ENCODE data around the gene ANO9. TPM values are rescaled to one million over a fixed set of nuclear protein-coding genes. Genes with fewer than 3 reads are reported as not detected.
"Not testable (repeated sequence)": the region's sequence is repeated elsewhere in the genome, so short reads cannot be mapped to it uniquely, and the experiment has no call there.

Gene ANO9
- total and polyA plus RNA-seq, 4 donors = 0.20 to 0.75 (median 0.40) TPM

DNA sequence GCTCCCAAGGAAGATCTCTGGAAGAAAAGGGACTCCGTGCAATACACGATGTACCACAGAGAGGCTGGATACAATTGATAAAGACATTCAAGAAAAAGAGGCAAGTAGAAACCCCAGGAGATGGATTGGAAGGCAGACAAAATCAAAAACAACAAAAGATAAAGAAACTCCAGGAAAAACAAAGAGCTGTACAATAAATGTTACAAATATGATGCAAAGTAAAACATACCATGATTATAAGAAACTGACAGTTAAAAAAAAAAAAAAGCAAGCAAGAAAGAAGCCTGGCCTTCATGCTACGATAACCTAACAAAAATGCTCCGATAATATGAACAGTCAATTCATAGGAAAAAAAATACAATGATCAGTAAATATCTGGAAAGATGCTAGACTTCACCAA is 16.5 kb downstream of the ANO9 start (continued):
- TF ChIP-seq, protein P1, sequence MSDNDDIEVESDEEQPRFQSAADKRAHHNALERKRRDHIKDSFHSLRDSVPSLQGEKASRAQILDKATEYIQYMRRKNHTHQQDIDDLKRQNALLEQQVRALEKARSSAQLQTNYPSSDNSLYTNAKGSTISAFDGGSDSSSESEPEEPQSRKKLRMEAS (IDR thresholded peaks at IDR 0.05) = no peak
- TF ChIP-seq TAF1 (conservative IDR thresholded peaks at IDR 0.05) = no peak
- TF ChIP-seq, protein P2, sequence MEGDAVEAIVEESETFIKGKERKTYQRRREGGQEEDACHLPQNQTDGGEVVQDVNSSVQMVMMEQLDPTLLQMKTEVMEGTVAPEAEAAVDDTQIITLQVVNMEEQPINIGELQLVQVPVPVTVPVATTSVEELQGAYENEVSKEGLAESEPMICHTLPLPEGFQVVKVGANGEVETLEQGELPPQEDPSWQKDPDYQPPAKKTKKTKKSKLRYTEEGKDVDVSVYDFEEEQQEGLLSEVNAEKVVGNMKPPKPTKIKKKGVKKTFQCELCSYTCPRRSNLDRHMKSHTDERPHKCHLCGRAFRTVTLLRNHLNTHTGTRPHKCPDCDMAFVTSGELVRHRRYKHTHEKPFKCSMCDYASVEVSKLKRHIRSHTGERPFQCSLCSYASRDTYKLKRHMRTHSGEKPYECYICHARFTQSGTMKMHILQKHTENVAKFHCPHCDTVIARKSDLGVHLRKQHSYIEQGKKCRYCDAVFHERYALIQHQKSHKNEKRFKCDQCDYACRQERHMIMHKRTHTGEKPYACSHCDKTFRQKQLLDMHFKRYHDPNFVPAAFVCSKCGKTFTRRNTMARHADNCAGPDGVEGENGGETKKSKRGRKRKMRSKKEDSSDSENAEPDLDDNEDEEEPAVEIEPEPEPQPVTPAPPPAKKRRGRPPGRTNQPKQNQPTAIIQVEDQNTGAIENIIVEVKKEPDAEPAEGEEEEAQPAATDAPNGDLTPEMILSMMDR (IDR thresholded peaks at IDR 0.05; ENCODE audit: low read depth, low read length, missing input control) = no peak
- no peak for TF ChIP-seq EGR1 (IDR thresholded peaks at IDR 0.05; ENCODE audit: low read depth in 2 of 2)

DNA sequence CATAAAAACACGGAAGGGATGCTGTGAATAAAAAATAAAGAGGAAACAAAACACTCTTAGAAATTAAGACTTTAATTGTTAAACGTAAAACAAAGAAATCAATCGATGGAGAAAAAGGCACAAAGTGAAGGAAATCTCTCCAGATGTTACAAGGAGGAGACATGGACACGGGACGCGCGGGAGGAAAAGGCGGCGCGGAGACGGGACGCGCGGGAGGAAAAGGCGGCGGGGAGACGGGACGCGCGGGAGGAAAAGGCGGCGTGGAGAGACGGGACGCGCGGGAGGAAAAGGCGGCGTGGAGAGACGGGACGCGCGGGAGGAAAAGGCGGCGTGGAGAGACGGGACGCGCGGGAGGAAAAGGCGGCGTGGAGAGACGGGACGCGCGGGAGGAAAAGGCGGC is 17.0 kb downstream of the ANO9 start:
- not testable (repeated sequence) for H3K9me3 ChIP-seq (ENCODE audit: control insufficient read depth in 4 of 4, low read length in 3 of 4); H3K4me3 ChIP-seq (ENCODE audit: low read depth in 1 of 3, low read length in 3 of 3); DNase-seq (ENCODE audit: low spot score); H3K27me3 ChIP-seq (ENCODE audit: control insufficient read depth in 4 of 4, insufficient read depth in 4 of 4, low read length in 3 of 4); H3K36me3 ChIP-seq (ENCODE audit: control insufficient read depth in 4 of 4, insufficient read depth in 3 of 4, low read depth in 1 of 4, low read length in 3 of 4); H3K9ac ChIP-seq (ENCODE audit: low read depth in 1 of 2, low read length in 2 of 2); H3K27ac ChIP-seq (ENCODE audit: low read depth in 1 of 2, low read length in 2 of 2); H3K4me1 ChIP-seq (ENCODE audit: control insufficient read depth in 4 of 4, insufficient read depth in 4 of 4, low read length in 3 of 4)
- WGBS = 50% methylated on average over 28 of the region's 45 CpGs

DNA sequence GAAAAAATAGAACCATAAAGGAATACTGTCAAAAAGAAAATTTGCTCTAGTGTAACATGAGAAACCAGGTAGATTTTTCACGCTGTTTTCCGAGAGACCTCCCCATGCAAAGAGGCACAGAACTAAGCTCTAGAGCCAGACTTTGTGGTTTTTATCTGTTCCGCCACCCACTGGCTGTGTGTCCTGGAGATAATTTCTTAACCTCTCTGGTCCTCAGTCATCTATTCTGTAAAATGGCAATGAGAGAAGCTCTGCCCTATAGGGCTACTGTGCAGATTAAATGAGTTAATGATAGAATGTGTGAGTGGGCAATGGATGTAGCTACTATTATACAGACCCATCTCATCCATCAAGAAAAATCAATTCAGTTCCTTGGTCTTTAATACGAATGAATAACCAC is 17.6 kb downstream of the ANO9 start:
- peaks cover 0 to 3% (median 0%) of the 10 kb centered on the region in 4 donors for H3K4me1 ChIP-seq (ENCODE audit: control insufficient read depth in 4 of 4, insufficient read depth in 4 of 4, low read length in 3 of 4)
- no peak overlapping the region for H3K9ac ChIP-seq (ENCODE audit: low read depth in 1 of 2, low read length in 2 of 2)
- 91% methylated on average over 4 of the region's 4 CpGs for WGBS
- H3K27ac ChIP-seq (ENCODE audit: low read depth in 1 of 2, low read length in 2 of 2) = no peak overlapping the region
- H3K9me3 ChIP-seq (ENCODE audit: control insufficient read depth in 4 of 4, low read length in 3 of 4) = no peaks in the 10 kb centered on the region
- TF ChIP-seq, protein P1 (IDR thresholded peaks at IDR 0.05) = no peak
- TF ChIP-seq, protein P2 (IDR thresholded peaks at IDR 0.05; ENCODE audit: low read depth, low read length, missing input control) = no peak
- TF ChIP-seq RXRA (IDR thresholded peaks at IDR 0.05) (no peak), HNF4A (conservative IDR thresholded peaks at IDR 0.05) (no peak)
- H3K36me3 ChIP-seq (ENCODE audit: control insufficient read depth in 4 of 4, insufficient read depth in 3 of 4, low read depth in 1 of 4, low read length in 3 of 4) = no peaks in the 10 kb centered on the region
- H3K27me3 ChIP-seq (ENCODE audit: control insufficient read depth in 4 of 4, insufficient read depth in 4 of 4, low read length in 3 of 4) = peaks cover 0 to 3% (median 0%) of the 10 kb centered on the region in 4 donors
- no peak for DNase-seq (ENCODE audit: low spot score)
- no peak overlapping the region for H3K4me3 ChIP-seq (ENCODE audit: low read depth in 1 of 3, low read length in 3 of 3)

DNA sequence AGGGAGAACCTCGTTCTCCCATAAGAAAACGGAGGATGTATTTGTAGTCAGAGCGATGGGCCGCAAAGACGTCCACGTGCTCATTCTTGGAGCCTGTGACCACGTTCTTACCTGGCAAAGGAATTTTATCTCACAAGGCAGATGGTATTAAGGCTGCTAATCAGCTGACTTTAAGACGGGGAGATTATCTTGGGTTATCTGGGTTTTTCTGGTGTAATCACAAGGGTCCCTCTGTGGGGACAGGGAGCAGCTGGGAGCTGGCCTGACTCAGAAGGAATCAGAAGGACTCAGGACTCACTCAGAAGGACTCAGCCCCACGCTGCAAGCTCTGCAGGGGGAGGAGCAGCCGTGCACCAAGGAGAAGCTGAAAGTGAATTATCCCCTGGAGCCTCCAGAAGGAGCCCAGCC is 19.6 kb downstream of the ANO9 start:
- H3K9ac ChIP-seq (ENCODE audit: low read depth in 1 of 2, low read length in 2 of 2) = no peak overlapping the region
- H3K27me3 ChIP-seq (ENCODE audit: control insufficient read depth in 4 of 4, insufficient read depth in 4 of 4, low read length in 3 of 4) = peaks cover 0 to 3% (median 0%) of the 10 kb centered on the region in 4 donors
- H3K4me3 ChIP-seq (ENCODE audit: low read depth in 1 of 3, low read length in 3 of 3) = no peak overlapping the region
- TF ChIP-seq RXRA (IDR thresholded peaks at IDR 0.05) (no peak), HNF4A (conservative IDR thresholded peaks at IDR 0.05) (no peak)
- TF ChIP-seq, protein P1 (IDR thresholded peaks at IDR 0.05) = no peak
- no peak for DNase-seq (ENCODE audit: low spot score)
- H3K27ac ChIP-seq (ENCODE audit: low read depth in 1 of 2, low read length in 2 of 2) = no peak overlapping the region
- H3K36me3 ChIP-seq (ENCODE audit: control insufficient read depth in 4 of 4, insufficient read depth in 3 of 4, low read depth in 1 of 4, low read length in 3 of 4) = no peaks in the 10 kb centered on the region
- H3K9me3 ChIP-seq (ENCODE audit: control insufficient read depth in 4 of 4, low read length in 3 of 4) = no peaks in the 10 kb centered on the region
- peaks cover 0 to 7% (median 5%) of the 10 kb centered on the region in 4 donors for H3K4me1 ChIP-seq (ENCODE audit: control insufficient read depth in 4 of 4, insufficient read depth in 4 of 4, low read length in 3 of 4)
- WGBS = 86% methylated on average over 10 of the region's 10 CpGs

All from liver (tissue), 9 donors.